ENCODE results near the gene CHCHD6.

DNA sequence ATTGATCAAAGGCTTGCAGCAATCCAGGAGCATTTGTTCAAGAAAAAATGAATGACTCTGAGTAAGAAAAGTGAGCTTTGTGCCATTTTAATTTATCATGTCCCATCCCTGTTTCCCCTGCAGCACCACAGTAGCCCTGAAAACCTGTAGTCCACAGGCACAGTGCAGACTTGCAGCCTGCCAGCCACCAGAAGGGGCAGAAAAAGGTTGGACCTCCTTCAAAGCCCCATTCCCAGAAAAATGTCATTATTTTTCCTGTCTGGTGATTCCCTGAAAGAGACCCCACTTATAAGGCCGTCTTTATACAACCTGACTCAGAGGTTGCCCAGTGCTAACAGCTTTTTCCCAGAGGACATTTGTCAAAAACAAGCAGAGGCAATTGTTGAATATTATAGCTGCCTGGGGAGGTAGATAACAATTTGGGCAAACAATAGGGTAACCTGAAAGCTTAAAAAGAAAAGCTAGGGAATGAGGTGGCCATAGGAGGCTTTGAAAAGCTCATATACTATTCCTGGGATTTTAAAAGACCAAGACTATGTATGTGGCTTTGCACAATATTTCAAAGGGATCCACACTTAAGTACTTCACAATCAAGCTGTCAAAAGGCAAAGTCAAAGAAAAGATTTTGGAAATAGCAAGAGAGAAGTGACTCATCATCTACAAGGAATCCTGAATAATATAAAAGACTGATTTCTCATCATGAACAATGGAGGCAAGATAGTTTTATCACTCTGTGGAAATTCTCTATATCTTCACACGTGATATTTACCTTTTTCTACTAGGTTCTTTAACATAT lies 142.1 kb downstream of the CHCHD6 start:
- TF ChIP-seq TAF1 (IDR thresholded peaks at IDR 0.05; ENCODE audit: borderline replicate concordance, low read depth, low read length) (no peak), POLR2A (IDR thresholded peaks at IDR 0.05; ENCODE audit: low read depth, low read length) (no peak), POLR2AphosphoS5 (IDR thresholded peaks at IDR 0.05; ENCODE audit: low read depth, low read length) (no peak)

Data from GM12892 (cell line).